HG03565 (cell line): ENCODE measurements around the gene ADCY5.
A peak's percentile ranks its signal among the peaks of the same experiment; 100 is the strongest.
"Not testable (repeated sequence)": the region's sequence is repeated elsewhere in the genome, so short reads cannot be mapped to it uniquely, and the experiment has no call there.

Source experiments
- ATAC-seq: cut with Tn5 transposase; IDR thresholded peaks from one replicate; pipeline ENCODE4 v1.9.1; 2021; ENCODE audit warnings: mild to moderate bottlenecking, moderate library complexity; ENCODE audit not compliant: unreplicated experiment

Gene ADCY5

DNA sequence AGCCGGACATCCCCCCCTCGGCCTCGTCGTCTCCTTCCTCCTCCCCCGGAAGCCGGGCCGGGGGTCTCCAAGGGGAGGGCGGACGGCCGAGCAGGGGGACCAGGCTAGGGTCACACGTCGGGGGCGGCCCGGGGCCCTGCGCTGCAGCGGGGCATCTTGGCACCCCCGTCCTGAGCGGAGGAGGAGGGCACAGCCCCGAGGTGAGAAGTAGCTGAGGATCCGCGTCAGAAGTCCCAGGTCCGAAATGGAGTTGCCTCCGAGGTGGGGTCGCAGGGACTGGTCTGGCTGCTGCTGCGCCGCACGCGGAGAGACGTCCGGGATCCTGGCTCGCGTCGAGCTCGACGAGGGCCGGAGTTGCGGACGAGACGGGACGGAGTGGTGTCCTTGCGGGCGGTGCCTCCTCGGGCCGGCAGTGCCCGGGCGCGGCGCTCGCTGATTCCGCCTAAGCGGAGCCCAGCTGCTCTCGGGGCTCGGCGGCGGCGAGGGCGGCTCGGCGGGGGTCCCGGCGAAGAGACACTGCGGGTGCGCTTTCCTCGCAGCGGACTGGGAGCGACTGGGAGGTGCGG lies at the start of gene ADCY5:
Gene ADCY5 (minus strand): TSS at position 555 of the 566 bp plus-strand sequence. CDS start 545 bp downstream, at position 10.
- no peak for ATAC-seq

DNA sequence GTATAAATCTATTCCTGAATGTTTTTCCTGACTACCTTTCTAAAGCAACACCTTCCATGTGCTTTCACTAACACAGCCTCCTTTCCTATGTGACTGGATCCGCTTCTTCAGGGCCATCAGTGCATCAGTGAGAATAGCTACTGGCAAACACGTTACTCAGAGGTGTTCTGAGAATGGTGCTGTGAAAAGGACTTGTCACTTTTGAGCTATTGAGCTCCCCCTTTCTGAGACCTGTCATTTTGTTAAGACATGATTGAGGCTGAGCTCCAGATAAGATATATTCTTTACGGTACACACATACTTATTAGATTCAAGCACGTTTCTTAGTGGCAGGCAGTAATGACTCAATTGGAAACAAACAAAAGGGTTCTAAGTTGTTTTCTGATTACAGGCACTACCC lies 45.0 kb upstream of the ADCY5 start:
- ATAC-seq = no peak

DNA sequence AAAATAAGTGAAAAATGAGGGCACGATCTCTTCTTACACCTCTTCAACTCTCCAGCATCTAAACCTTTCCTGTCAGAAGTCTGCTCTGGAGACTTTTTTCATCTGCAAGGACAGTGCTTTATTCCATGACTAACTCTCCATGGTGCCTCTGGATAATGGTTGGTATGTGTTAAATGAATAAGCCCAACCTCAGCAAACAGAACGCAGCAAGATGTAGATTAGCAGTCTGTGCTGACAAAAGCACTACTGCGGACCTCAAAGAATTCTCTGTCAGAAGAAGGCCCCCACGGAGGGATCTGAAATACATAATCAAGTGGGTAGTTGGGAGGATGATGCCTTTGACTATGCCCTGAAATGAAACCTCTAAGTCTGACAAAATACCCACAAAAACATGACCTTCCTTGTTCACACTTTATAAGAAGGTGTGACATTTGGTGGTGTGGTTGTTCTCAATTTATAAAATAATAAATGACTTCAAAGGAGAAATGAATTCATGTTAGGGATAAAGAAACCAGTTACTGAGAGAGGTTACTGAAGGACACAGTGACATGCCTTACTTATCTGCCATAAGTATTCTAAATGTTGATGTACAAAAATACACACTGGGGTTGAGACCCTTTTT lies 43.2 kb upstream of the ADCY5 start:
- no peak for ATAC-seq

DNA sequence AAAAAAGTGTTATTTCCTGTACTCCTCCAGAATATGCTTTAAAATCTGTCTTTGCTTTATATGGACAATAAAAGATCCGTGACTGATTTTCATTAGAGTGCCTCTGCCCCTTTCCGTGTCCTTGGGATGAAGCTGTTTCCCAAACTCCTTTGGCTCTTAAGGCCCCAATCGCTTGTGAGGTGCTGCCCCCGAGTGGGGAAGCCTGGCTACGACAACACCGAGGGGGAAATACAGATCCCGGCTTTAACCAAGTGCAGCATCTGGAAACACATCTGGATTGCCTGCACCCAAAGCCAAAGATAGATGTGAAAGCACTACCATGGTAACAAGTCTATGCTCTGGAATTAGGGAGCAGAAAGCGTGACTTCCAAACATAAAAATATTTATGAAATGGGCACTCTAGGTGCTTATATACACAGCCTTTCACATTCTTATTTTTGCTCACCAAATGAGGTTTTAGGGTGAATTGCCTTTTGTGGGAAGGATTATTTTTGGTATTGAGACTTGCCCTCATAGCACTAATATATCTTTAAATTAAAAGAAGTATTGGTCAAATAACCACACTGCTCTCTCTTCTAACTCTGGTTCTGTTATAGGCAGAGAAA lies 40.6 kb upstream of the ADCY5 start:
- no peak for ATAC-seq

DNA sequence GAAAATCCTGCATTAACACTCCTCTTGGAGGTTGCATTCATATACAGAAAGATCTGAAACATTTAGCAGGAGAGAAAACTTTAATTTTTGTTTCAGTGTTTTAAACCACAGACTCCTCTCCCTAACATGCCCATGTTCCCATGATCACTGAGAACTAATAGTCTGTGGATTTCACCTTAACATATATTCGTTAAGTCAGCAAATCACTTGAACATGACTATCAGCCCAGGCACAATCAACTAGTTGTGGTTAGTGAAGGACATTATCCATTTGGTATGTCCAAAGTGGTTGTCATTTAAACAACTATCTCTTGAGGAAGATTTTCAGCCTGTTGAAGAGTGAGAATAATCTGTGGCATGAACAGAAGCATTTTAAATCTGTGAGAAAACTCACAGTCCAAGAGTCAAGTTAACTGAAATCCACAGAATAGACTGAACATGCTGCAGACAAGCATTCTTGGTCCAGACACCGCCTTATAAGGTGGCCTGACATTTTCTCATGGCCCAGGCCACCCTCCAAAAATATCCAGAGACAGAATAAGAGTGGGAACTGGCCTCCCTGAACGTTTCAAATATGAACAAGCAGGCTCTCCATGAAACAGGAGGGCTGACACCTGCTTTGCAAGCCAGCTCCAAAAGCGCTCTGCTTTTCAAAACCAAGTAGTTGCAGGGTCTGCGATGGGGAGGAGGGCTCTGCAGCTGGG lies 39.9 kb upstream of the ADCY5 start:
- ATAC-seq = no peak

DNA sequence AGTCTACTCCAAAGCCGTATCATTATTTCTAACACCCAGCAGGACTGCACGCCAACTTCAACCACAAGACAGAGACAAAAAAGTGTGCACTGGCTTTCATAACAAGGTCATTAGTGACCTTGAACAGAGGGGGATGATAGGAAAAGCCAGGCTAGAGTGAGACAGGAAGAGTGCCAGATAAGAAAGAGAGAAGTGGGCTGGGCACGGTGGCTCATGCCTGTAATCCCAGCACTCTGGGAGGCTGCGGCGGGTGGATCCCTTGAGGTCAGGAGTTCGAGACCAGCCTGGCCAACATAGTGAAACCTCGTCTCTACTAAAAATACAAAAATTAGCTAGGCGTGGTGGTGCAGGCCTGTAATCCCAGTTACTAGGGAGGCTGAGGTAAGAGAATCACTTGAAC lies 38.2 kb upstream of the ADCY5 start:
- not testable (repeated sequence) for ATAC-seq

DNA sequence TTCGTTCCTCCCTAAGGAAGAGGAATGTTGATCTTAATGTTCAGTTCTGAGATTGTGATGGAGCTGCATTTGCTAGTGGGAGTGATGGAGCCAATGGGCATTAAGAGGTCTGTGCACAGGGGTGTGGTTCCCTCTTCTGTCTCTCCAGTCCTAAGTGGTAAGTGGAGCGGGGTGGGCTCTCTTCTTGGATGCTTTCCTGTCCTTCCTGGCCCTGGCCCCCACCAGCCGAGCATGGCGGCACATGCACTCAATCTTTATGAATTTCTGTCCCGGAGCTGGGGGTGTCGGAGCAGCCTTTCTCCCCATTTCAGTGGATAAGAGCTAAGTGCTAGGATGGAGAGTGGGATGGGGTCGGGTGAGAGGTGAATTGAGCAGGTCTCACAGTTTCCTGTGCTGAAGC lies 37.6 kb upstream of the ADCY5 start:
- no peak for ATAC-seq

DNA sequence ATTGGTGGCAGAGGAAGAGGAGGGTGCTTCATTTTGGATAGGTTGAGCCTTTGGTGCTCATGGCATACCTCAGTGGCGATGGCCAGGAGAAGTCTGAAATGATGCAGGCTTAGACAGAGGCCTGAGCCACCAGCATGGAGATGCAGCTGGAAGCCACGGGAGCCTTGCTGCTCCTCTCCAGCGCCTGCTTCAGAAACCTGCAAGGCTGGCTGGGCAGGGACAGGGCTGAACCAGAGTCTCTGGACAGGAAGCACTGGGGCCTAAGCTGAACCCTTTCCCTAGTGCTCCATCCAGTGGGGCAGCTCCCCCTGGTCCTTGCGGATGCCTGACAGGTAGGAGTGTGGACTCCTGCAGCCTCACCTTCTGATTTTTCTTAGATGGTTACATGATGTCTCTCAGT lies 36.7 kb upstream of the ADCY5 start:
- no peak for ATAC-seq

DNA sequence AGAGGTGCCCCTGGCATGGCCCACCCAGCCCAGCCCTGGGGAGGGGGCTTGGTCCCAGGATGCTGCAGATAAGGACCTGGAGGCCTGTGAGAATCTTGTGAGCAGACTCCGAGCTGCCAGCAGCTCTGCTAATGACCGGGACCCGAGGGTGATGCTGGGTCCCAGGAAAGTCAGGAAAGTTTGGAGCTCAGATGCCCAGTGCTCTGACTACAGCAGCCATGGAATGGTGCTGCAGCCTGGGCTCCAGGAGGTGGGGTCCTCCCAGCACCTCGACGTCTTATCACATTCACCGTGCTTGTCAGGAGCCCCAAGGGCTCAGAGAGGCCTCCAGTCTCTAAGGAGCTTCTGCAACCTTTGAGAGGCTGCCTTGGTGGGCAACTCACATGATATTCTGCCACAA lies 34.3 kb upstream of the ADCY5 start:
- no peak for ATAC-seq

DNA sequence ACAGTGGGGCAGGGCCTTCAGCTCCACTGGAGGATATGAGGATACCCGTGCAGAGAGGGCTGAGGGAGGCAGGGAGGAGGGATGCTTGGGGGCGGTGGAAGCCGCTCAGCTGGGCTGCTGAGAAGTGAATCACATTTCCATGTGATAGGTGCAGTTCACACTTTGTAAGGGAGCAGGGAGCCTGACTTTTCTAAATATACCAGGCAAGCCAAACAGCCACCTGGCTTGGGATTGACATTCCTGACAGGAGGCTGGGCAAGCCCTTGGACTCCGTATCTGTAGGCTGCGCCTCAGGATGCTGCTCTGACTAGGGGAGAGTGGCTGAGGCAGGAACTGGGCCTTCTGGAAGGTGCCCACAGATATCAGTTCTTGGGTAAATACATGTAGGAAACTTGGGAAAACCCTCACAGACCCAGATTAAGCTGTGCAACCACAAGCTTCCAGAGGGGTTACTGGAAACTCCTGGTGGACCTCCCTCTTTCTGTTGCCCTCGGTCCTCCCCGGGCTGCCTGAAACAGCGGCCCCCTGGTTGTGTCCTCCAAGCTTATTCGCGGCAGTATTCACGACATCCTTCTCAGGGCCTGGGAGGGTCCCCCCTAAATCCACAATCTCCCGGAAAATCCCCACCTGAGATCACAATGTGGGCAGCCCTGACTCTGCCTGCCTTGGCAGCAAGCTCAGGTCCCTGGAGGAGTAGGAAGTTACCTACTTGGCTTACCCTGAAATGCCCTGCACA lies 33.0 kb upstream of the ADCY5 start:
- no peak for ATAC-seq

DNA sequence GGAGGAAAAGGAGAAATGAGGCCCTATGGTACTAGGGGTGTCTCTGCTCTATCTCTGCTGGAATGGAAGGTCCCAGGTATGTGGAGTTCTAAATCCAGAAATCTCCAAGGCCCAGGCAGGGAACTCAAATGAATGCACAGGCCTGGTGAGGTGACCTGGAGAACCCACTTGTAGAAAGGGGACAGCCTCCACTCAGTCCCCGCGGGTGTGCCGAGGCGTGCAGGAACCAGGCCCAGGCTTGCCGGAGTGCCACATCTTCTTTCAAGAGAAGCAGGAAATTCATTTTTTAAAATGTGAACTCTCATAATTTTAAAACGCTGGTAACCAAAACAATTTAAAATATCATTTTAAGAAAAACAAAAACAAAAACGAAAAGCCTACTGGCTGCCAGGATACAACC lies 32.2 kb upstream of the ADCY5 start:
- no peak for ATAC-seq

DNA sequence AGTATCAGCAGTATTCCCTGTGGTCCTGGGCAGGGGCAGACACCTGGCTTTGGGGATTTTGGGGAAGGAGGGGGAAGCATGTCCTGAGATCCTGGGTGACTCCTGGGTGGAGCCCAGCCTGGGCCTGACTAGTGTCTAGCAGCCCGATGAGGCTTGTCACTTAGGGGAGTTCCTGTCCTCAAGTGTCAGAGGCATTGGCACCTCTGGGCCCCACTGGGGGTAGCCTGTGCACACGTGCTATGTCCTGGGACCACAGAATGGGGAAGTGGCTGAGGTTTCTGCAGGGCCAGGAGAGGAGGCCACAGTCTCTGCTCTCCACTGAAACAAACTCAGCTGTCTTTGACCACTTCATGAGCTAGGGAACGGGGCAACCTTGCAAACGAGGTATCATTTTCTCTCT lies 31.5 kb upstream of the ADCY5 start:
- ATAC-seq = peak; percentile 41

DNA sequence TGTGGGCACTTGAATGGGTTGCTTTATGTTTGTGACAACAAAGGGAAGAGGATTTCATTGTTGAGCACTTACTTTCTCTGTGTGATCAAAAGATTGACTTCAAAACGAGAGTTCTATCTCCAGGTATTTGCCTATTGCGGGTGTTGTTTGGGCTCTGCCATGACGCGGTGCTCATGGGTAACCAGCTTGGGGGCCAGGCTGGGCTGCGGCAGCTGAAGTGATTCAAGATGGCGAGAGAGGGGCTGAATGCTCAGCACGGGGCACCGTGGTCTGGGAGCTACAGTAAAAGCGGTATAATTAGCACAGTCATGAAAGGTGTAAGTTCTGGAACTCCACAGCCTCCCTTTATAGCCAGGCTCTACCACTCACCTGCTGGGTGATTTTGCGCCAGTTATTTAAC lies 31.0 kb upstream of the ADCY5 start:
- ATAC-seq = no peak

DNA sequence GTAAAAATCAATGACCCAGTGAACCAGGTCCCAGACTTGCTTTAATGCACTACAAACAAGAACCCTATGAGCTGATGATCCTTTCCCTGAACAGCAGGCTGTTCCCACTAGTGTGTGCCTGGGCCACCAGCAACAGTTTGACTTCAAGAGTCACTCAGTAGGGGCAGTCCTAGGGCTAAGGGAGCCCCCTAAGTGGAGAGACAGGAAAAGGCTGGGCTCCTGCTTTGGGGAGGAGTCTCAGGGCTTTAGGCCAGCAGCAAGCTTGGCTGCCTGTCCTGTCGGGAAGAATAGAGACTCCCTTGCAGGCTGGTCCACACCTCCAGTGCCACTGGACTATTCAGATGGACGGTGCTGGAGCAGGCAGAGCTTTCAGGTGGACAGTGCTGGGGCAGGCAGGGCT lies 29.4 kb upstream of the ADCY5 start:
- ATAC-seq = no peak

DNA sequence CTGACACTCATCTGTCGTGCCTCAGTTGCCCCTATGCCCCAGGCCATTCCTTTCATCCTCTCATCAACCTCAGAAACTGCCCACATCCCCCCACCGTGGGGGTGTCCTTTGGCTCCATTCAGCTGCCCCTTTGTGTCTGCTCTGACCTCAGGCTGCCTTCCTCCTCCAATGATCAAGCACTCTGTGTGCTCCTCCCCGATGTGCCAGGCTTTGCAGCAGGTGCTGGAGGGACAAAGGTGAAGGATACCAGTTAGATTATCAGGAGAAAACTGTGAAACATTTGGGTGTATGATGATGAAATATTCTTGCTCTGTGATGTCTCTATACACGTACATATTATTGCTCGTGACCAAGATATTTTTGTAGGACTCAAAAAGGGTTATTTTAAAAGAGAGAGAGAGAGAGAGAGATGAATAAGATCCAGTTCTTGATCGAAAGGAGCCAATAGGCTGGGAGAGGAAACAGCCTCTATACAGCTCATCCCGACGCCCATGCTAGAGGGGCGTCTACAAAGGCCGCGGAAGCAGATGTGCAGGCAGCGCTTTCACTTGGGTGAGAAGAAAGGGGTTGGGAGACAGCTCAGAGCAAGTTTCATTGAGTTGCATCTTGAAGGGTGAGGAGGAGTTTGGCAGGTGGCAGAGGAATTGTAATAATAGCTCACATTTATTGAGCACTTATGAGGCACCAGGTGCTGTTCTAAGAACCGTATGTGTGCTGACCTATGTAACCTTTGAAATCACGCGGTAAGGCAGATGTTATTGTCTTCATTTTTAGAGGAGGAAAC lies 28.3 kb upstream of the ADCY5 start:
- no peak for ATAC-seq

DNA sequence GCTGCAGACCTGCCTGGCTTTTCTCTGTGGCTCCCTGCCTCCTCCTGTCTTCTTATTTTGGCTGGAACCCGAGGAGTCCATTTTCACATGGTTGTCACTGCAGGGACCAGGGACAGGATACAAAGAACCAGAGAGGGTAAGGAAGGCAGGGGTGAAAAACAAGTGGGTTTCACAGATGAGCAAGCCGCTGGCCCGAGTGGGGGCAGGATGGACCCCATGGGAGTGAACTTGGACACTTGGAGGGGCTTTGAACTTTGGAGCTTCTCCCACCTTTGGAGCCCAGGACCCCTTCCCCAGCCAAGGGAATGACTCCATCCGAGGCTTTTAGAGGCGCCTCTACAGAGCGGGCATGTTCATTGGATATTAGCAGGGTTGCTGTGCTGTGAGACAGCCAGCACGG lies 26.9 kb upstream of the ADCY5 start:
- no peak for ATAC-seq

DNA sequence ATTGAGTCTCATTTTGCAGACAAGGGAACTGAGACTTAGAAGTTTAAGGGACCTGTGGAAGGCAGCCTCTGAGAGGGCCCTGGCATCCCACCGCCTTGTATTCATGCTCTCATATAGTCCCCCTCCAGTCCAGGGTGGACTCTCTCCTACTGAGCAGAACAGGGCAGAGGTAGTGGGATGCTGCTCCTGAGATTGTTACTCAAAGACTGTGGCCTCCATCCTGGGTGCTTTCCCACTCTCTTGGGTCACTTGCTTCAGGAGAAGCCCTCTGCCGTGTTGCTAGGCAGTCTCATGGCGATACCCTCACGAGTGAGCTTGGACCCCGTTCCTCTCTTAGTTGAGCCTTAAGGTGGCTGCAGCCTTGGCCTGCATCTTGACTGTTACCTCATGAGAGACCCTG lies 22.2 kb upstream of the ADCY5 start:
- ATAC-seq = no peak

DNA sequence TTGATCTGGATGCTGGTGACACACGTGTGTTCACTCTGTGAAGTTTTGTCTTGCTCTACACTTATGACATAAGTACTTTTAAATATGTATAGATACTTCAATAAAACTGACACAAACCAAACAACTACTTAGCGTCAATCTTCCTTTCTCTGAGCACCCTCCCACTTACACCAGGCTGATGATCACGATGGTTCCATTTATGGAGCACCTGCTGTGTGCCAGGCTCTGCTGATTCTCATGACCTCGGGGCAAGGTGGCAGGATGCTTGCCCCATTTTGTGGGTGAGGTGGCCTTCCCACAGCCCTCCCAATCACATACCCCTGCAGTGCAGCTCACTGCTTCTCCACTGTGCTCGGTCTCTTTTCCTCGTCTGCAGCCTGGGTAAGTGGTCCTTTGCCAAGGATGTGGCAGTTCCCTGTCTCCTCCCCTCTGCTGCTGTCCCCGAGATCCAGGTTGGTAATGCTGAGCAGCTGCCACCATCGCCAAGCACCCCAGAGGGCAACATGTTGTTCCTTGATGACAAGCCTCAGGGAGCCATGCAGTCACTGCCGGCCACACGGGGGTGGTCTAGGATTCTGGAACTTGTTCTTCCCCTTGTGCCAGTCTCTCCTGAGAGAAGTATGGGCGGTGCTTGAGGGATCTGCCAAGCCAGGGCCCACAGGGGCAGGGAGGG lies 20.6 kb upstream of the ADCY5 start:
- no peak for ATAC-seq

DNA sequence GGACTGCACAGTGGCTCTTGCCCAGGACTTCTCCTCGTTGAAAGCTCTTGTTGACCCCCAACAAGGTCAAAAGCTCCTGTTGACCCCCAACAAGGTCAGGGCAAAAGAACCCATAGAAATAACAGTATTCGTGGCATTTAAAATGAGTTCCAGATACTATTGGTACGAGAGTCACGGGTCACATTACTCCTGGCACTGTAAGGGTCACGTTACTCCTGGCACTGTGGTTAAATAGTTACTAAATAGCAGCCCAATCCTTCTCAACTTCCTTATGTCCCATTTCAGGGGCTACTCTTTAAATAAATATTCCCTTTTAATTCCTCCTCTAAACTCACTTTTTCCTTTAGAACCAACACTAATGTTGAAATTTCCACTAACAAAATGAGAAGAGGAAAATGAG lies 18.2 kb upstream of the ADCY5 start:
- no peak for ATAC-seq

DNA sequence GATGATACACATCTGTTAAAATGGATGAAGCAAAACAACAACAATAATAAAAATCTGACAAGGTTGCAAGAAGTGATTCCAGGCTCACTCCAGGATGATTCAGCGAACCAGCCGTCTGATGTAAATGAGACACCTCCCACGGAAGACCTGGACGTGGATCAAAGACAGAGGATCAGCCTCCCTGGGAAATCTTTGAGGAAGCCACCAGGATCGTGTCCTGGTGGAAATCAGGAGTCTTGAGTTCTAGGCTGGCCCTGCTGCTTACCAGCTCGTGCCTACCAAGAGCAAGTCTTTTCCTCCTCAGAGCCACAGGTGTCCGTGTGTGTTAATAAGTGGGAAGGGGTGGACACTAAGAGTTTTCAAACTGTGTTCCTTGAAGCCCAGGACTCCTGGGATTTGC lies 15.3 kb upstream of the ADCY5 start:
- ATAC-seq = no peak
